GM12874 (cell line): ENCODE data around the gene TSPY10.
"Not testable (repeated sequence)": the region's sequence is repeated elsewhere in the genome, so short reads cannot be mapped to it uniquely, and the experiment has no call there.

Experiments used
- CTCF ChIP-seq: IDR thresholded peaks from 2 replicates; pipeline ENCODE4 v1.5.1; 2011; ENCODE audit warnings: low read depth, mild to moderate bottlenecking, control low read depth, low read length, moderate library complexity; ENCODE audit not compliant: insufficient read depth

The TSPY10 gene, protein sequence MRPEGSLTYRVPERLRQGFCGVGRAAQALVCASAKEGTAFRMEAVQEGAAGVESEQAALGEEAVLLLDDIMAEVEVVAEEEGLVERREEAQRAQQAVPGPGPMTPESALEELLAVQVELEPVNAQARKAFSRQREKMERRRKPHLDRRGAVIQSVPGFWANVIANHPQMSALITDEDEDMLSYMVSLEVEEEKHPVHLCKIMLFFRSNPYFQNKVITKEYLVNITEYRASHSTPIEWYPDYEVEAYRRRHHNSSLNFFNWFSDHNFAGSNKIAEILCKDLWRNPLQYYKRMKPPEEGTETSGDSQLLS

GRCh38 chrY:9527580-9527979, at the start of gene TSPY10:
TSPY10 (plus strand) TSS chrY:9527880; CDS start chrY:9527926, 46 bp downstream.
- TF ChIP-seq CTCF = not testable (repeated sequence)

- not testable (repeated sequence) for TF ChIP-seq CTCF
Observed at GRCh38 chrY:9486967-9487366, 40.7 kb upstream of the TSPY10 start, which contains the start of gene TSPY9. TSPY9 (plus strand) TSS chrY:9487267; CDS start chrY:9487313, 46 bp downstream.
